Right ventricle myocardium superior (tissue), 1 donor: ENCODE data around the gene GVQW3. TPM values are rescaled to one million over a fixed set of nuclear protein-coding genes. Genes with fewer than 3 reads are reported as not detected.
"Not testable (repeated sequence)": the region's sequence is repeated elsewhere in the genome, so short reads cannot be mapped to it uniquely, and the experiment has no call there.

Experiments used
- ATAC-seq: fragments of 200-7000 bp; cut with Tn5 transposase; one replicate; pipeline ENCODE4 v1.9.1; 2020; ENCODE audit warnings: mild to moderate bottlenecking; ENCODE audit not compliant: poor library complexity
- DNase-seq: peaks from one replicate; pipeline ENCODE4 v3.0.0-alpha.2; 2020
- intact Hi-C: fragments of 100-400 bp; cut with DNase I; formaldehyde crosslinking; loops from one replicate; pipeline ENCODE4 v1.11.2; 2022
- total RNA-seq: library from RNA; stranded (reverse); fragmentation: NEBNext Ultra II Directional; extraction: Animal tissue kit (Norgen Biotek cat#: 25700); gene quantifications from one replicate; pipeline ENCODE4 v1.2.1, GENCODE V29; 2021
- donor health status: DM: no; HTN: yes; CAD: no; lungs with severe emphysema.

The GVQW3 gene
- total RNA-seq, 1 donor from 2014 or later: 1.5 TPM

- ATAC-seq (no peak), DNase-seq (peak; percentile 57)
- intact Hi-C loops: loop anchor here (10.0 kb wide), 1 partner anchor 64 kb away; the partner anchor contains the start of gene EMSY
Measured at GRCh38 chr11:76380159-76380976, 755 bp upstream of the GVQW3 start.

DNA sequence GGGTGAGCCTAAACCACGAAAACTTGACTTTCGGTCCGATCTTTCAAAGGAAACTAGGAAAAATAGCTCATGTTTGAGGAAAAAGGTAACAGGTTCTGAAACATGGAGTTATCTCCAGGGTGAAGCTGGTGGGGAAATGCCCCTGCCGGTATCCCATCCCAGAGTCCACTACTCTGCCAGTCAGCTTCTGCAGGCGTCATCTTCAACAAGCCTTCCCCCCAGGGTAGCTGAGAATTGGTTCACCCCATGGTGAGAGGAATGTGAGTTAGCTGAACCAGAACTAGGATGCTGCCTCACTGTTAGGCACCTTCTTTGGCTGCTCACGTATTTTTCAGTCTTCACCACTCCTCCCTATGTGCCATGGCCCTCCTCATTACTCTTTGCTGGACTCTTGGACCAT is 1.1 kb downstream of the GVQW3 start:
- ATAC-seq: no peak
- no peak for DNase-seq
- intact Hi-C loops: loop anchor here (10.0 kb wide), 1 partner anchor 63 kb away; the partner anchor contains the start of gene EMSY

DNA sequence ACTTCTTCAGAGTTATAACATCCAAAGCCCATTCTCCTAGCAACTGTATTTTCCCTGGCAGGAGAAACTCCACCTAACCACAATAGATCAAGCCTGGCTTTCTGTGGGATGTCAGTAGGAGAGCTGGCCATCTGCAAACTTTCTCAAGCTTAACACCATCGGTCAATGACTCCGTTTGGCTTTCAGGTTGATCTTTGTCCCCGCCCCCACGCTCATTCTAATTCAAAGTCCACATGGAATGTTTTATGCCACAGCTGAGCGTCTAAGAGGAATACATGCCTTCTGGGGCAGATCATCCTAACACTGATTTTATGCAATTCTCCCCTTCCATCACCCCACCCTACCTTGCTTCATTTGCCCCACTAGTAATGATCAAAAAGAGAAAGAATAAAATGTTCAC is 4.8 kb downstream of the GVQW3 start:
- DNase-seq (no peak), ATAC-seq (no peak)
- intact Hi-C loops: loop anchor here (10.0 kb wide), 1 partner anchor 59 kb away; the partner anchor contains the start of gene EMSY

DNA sequence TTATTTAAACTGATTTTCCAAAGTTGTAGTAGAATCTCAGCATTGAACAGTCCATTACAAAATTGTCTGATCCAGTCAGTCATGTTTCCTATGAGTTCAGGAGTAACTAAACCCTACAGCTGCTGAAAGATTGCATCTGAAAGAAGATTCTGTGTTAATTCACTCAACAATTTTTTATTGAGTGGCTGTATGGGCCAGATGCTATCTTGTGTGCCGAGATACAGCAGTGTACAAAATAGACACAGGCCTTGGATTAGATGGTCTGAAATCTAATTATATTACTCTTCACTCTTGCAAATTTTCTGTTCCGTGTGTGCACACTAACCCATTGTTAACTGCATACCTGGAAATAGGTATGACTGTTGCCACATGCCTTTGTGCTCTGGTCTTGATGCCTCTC is 7.3 kb downstream of the GVQW3 start:
- ATAC-seq (no peak), DNase-seq (no peak)
- intact Hi-C loops: loop anchor here (10.0 kb wide), 1 partner anchor 56 kb away; the partner anchor contains the start of gene EMSY

DNA sequence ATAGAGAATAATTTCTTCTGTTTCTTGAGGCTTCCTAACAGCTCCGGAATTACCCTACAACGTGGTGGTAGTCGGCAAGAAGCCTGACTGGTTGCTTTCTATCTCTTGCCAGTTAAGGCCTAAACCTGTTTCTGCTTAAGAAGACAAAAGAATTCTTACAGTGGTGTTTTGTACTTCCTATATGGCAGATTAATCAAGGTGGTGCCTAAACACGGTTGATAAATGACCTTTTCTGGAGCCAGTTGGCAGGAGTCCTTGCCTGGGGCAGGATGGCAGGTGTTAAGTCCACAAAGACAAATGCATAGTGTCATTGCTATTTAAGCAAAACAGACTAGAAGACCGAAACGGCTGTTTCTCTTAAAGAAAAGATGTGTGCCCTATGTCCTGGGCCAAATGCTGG is 9.9 kb downstream of the GVQW3 start:
- DNase-seq: no peak
- intact Hi-C loops: no loop called here

DNA sequence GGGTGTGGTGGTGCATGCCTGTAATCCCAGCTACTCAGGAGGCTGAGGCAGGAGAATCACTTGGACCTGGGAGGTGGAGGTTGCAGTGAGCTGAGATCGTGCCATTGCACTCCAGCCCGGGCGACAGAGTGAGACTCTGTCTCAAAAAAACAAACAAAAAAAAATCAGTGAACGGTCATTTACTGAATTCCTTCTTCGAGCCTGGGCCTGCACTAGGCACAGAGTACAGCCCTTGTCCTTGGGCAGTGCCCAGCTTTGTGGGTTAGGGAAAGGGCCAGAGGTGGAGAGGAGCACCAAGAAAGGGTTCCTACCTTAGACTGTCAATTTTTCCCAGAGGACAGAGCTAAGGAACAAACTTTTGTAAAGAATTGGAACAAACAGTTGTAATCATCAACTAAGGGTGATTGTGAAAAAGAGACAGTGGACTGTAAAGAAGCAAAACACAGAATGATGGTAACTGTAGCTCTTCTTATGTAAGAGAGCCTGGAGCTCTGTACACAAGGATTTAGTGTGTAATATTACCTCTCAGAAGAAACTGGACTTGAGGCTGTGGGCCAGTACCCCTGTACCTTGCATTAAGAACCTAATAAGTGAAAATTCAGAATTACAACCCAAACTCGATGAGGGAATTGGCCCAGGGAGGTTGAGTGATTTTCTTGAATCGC is 10.8 kb downstream of the GVQW3 start:
- no peak for DNase-seq
- no peak for ATAC-seq
- intact Hi-C loops: no loop called here

More for the DNA sequence above, 9.9 kb downstream of the GVQW3 start:
- no peak for ATAC-seq

DNA sequence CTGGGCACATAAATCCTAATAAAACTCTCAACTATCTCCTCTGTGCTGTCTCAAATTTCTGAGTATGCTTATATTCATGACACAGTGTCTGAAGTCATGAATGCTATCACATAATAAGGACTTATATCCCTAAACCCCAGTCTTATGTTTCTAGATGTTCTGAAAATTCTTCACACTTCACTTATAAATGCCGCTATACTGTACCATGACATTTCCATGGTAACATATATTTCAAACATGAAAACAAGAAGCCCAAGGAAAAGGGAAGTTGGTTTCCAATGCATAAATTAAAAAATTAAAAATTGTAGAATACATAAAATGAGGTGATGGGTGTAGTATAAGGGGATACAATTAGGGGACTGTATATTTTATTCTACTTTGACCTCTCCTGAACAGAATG is 11.7 kb downstream of the GVQW3 start:
- no peak for ATAC-seq
- no peak for DNase-seq
- intact Hi-C loops: no loop called here

- intact Hi-C loops: no loop called here
- DNase-seq: no peak
Measured at GRCh38 chr11:76394411-76394810, 13.3 kb downstream of the GVQW3 start.

GRCh38 chr11:76395296-76395695 is 14.2 kb downstream of the GVQW3 start:
- intact Hi-C loops: no loop called here
- ATAC-seq: no peak
- DNase-seq: no peak

More at GRCh38 chr11:76394411-76394810, 13.3 kb downstream of the GVQW3 start:
- ATAC-seq: no peak

GRCh38 chr11:76397383-76397782 is 16.3 kb downstream of the GVQW3 start:
- DNase-seq: no peak
- no peak for ATAC-seq
- intact Hi-C loops: no loop called here

- DNase-seq: no peak
- ATAC-seq: no peak
- intact Hi-C loops: no loop called here
Measured at GRCh38 chr11:76400967-76401366, 19.8 kb downstream of the GVQW3 start.

DNA sequence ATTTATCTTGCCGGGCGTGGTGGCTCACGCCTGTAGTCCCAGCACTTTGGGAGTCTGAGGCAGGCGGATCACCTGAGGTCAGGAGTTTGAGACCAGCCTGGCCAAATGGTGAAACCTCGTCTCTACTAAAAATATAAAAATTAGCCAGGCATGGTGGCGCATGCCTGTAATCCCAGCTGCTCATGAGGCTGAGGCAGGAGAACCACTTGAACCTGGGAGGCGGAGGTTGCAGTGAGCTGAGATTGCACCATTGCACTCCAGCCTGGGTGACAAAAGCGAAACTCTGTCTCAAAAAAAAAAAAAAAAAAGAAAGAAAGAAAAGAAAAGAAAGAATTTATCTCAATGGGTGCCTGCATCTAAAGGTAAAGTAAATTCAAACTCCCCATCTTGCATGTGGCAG is 20.4 kb downstream of the GVQW3 start:
- ATAC-seq, DNase-seq, intact Hi-C loops: not testable (repeated sequence)

GRCh38 chr11:76406359-76406758 is 25.2 kb downstream of the GVQW3 start:
- intact Hi-C loops: no loop called here
- ATAC-seq (no peak), DNase-seq (no peak)

DNA sequence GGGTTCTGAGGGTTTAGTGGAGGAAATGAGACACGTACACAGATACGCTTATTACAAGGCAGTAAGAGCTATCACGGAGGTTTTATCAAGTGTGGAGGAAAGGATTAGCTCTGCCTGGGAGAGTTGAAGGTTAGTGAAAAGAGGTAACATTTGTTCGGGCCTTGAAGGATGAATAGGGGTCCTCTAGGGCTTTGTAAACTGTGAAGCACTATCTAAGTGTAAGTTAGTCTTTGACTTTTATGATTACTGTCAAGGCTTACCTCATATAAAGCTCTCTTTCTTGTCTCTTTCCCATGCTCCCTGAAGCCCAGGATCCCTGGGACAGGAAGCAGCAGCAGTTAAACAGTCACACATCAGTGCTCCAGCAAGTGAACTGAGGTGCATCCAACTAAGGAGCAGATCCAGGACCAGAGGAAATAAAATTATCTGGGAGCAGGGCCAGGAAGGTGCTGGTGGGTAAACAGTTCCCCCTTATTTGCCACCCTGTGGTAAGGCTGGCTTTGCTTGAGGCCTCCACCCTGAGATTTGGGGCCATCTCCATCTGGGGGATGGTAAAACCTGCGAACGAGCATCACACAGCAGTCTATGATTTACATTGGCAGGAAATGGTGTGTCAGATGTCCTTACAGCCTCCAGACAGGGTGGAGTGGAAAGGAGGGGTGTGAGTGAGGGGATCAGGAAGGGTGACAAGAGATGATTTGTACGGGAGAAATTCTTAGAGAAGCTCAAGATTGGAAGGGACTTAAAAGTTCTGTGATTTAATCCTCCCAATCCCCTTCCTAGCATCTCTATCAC is 27.2 kb downstream of the GVQW3 start:
- ATAC-seq (no peak), DNase-seq (no peak)
- intact Hi-C loops: no loop called here

- DNase-seq: no peak
- intact Hi-C loops: no loop called here
- ATAC-seq: no peak
Measured at GRCh38 chr11:76410851-76411357, 29.8 kb downstream of the GVQW3 start.

DNA sequence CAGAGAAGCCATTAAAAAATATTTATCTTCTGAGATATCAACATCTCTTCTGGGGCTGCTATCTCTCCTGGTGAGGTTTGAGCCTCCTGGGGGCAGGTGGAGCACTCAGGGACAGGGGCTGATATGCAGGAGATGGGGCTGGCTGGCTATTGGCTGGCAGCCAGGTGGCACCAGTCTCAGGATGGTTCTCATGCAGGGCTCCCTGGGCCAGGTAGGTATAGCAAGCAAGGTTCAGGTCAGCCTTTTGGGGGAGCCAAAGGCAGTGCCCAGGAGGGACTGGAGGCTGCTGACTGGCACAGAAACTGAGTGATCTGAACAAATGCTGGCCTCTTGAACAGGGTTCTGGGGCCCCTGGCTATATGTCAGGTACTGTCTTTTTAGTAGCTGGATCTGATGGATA is 34.0 kb downstream of the GVQW3 start:
- ATAC-seq (no peak), DNase-seq (no peak)
- intact Hi-C loops: no loop called here

DNA sequence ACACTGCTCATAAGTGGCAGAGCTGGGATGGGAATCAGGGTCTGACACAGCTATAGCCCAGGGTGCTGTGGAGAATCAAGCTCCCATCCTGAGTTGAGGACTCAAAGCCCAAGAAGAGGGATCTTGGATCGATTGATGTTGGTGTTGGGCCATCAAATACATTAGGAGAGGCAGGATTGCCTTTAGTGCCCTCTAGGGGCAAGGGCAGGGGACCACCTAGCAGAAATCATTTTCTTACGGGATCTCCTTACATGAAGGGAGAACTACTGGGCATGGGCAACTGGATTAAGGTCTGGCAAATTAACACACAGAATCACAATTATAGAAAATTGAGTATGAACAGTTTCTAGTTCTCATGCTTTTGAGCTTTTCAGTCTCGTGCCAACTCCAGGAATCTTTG is 38.8 kb downstream of the GVQW3 start:
- ATAC-seq (no peak), DNase-seq (no peak)
- intact Hi-C loops: no loop called here

- no peak for DNase-seq
- no peak for ATAC-seq
- intact Hi-C loops: no loop called here
Measured at GRCh38 chr11:76424379-76424778, 43.3 kb downstream of the GVQW3 start.

GRCh38 chr11:76424891-76425290 is 43.8 kb downstream of the GVQW3 start:
- ATAC-seq (no peak), DNase-seq (no peak)
- intact Hi-C loops: no loop called here
